GM19467 (cell line): ENCODE data around the gene CACNA1C.

Source experiments
- ATAC-seq: cut with Tn5 transposase; IDR thresholded peaks from one replicate; pipeline ENCODE4 v1.9.1; 2021; ENCODE audit warnings: mild to moderate bottlenecking, moderate library complexity; ENCODE audit not compliant: unreplicated experiment

CACNA1C gene

DNA sequence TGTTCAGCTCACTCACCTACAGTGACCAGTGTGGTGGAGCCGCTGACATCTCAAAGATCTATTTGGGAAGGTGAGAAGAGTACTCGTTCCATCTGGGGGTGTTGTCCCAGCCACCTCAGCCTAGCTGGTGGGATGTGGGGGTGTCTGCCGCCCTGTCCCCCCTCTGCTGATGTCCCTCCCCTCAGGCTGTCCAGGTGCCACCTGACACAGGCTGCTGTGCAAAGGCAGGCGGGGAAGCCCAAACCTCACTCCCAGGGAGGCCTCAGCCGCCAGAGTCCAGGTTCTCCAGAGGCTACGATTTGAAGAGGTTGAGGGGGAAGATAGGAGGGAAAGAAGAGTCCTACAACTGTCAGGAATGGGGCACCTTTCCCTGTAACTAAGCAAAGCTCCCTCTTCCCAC is 690.7 kb downstream of the CACNA1C start:
- ATAC-seq: no peak

DNA sequence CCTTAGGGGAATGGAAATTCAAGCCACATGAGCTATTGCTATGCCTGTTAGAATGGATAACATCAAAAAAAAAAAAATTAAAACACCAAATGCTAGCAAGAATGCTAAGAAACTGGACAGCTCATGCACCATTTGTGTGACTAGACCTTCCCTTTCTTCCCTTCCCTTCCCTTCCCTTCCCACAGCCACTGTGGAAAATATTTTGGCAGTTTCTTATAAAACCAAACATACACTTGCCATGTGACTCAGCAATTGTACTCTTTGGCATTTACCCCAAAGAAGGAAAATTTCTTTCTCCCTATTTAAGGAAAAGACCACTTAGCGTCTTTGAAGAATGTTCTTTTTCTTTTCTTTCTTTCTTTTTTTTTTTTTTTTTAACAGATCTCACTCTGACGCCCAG is 692.9 kb downstream of the CACNA1C start:
- no peak for ATAC-seq
